ENCODE data around the gene DEPDC1B.
"Not testable (repeated sequence)": the region's sequence is repeated elsewhere in the genome, so short reads cannot be mapped to it uniquely, and the experiment has no call there.

Gene DEPDC1B

DNA sequence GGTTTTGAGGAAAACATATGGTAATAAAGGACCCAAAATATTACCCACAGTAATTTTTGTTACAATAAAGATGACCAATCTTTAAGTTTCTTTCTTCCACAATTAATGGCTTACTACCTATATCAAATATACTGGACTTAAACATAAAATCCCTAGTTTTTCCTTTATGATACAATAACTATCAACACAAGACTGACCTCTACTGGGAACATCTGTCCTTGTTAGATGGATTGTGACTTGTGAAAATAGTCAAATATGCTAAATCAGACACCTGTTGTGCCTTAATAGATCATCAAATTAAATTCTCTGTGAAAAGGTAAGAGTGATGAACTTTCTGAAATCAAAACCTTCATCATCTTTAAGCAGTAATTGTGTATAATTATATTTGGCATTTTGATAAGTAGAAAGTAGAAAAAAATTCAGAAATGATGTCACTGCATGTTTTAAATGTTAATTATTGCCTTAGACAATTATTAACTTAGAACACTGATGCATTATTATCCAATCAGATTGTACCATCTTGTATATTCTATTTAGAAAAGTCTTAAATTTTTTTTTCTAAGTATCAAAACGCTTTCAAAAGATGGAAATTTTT lies 113.6 kb downstream of the DEPDC1B start:
- no peak for DNase-seq (ENCODE audit: low read depth in 1 of 2, low spot score in 1 of 2)

DNA sequence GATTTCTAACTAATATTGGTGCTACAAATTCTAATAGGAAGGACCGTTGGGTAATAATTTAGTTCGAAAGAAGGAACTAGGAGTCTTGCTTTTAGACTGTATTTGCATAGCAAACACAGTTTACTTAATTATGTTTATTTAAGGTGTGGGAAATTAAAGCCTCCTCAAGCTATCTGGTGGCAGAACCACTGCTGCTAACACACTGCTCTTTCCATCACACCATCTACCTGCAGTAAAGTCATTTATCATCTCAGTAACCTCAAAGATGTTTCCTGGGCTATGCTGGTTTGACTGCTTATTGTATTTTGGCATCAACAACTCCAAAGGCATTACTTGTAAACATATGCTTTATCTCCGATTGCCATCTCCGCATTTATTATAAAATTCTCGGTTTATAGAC lies 114.3 kb downstream of the DEPDC1B start:
- DNase-seq (ENCODE audit: low read depth in 1 of 2, low spot score in 1 of 2) = no peak

DNA sequence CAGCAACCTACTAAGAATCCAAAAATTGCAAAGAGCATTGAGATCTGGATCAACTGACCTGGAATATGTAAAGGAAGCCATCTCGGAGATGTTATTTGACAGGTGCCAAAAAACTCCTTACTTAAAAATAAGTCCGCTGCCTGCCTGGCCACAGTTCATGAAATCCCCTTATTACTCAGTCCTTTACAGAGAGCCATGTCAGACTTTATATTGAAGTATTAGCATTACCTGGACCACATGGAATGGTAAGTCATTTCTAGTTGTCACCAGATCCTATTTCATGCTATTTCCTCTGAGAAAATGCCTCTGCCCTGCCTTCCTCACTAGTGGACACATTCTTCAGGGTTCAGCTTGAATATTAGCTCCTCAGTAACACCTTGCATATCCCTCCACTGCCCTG lies 115.7 kb downstream of the DEPDC1B start:
- DNase-seq (ENCODE audit: low read depth in 1 of 2, low spot score in 1 of 2) = no peak

DNA sequence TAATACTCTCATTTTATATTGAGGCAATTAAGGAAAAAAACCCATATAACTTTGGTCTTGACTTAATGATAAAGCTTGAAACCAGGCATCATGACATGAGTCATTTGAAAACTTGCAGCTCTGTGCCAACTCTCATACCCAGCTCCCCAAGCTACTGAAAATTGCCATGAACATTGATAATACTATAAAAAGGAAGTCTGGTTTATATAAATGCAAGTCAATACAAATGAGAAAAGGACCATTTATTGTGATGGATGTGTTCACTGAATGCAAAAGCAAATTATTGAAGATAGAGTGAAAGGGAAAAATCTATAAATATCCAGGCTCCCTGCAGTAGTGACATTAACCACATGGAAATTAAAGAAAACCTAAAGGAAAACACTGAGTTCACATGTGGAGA lies 116.3 kb downstream of the DEPDC1B start:
- DNase-seq (ENCODE audit: low read depth in 1 of 2, low spot score in 1 of 2) = no peak

DNA sequence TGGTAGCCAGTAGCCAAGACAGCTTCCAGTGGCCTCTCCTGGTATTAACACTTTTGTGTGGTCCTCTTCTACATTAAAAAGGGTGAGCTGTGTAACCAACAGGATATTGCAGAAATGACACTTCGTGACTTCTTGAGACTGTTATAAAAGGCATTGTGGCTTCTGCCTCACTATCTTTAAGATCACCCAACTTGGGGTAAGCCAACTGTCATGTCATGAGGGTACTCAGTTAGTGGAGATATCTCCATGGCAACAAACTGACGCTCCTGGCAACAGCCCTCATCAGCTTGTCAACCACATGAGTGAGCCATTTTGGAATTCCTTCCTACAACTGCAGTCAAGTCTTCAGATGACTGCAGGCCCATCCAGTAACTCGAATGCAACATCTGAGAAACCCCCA lies 121.7 kb downstream of the DEPDC1B start:
- DNase-seq (ENCODE audit: low read depth in 1 of 2, low spot score in 1 of 2) = no peak

DNA sequence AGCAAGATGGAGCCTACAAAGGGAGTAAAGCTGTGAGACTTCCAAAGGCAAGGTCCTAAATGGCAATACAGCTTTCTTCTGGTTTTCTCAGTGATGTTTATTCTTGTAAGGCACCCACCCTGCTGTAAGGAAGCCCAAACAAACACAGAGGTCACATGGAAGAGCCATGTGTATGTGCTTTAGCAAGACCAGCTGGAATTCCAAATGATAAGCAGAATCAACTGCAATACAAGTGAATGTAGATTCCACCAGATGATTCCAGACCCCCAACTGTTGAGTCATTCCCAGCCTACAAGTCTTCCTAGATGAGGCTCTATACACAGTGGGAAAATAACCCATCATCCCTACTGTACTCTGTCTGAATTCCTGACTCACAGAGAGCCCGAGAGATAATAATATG lies 122.8 kb downstream of the DEPDC1B start:
- DNase-seq (ENCODE audit: low read depth in 1 of 2, low spot score in 1 of 2) = no peak

DNA sequence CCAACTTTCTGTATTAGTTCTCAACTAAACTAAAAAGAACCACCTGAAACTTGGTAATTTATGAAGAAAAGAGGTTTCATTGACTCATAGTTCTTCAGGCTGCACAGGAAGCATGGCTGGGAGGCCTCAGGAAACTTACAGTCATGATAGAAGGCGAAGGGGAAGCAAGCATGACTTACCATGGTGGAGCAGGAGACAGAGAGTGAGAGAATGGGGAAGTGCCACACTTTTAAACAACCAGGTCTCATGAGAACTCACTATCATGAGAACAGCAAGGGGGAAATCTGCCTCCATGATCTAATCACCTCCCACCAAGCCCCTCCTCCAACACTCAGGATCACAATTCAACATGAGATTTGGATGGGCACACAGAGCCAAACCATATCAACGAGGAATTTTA lies 123.5 kb downstream of the DEPDC1B start:
- no peak for DNase-seq (ENCODE audit: low read depth in 1 of 2, low spot score in 1 of 2)

DNA sequence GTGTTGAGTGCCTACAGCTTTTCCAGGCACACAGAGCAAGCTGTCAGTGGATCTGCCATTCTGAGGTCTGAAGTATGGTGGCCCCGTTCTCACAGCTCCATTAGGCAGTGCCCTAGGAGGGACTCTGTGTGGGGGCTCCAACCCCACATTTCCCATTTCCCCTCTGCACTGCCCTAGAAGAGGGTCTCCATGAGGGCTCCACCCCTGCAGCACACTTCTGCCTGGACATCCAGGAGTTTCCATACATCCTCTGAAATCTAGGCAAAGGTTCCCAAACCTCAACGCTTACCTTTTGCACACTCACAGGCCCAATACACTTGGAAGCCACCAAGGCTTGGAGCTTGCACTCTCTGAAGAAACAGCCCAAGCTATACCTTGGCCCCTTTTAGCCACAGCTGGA lies 131.3 kb downstream of the DEPDC1B start:
- DNase-seq (ENCODE audit: low read depth in 1 of 2, low spot score in 1 of 2) = no peak

DNA sequence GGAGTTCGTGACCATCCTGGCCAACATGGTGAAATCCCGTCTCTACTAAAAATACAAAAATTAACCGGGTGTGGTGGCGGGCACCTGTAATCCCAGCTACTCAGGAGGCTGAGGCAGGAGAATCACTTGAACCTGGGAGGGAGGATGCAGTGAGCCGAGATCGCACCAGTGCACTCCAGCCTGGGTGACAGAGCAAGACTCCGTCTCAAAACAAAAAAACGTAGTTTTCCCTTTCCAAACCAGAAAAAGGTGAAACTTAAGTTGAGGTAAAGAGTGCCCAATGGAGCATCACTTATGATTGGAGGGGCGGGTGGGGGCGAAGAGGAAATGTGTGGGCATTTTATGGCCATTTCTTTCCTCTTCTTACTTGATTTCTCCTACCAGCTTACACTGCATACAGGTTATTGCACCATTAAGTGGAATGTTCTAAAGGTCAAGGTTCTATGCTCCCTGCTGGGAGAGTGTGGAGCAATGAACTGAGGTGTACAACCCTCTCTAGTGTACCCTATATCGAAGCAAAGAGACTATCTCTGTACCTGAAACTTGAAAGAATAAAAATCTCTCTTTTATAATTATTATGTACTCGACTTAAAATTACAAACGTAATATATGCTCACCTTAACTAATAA lies 136.2 kb downstream of the DEPDC1B start:
- DNase-seq (ENCODE audit: low read depth in 1 of 2, low spot score in 1 of 2) = no peak

DNA sequence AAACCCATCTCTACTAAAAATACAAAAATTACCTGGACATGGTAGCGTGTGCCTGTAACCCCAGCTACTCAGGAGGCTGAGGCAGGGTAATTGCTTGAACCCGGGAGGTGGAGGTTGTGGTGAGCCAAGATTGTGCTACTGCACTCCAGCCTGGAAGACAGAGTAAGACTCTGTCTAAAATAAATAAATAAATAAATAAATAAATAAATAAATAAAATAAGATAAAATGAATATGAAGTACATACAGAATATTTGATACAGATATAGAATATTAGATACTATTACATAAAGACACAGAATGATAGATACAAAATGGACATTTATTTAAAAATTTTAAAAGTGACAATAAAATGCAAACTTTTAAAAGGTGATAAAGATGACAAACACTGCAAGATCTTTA lies 146.7 kb downstream of the DEPDC1B start:
- not testable (repeated sequence) for DNase-seq (ENCODE audit: low read depth in 1 of 2, low spot score in 1 of 2)

DNA sequence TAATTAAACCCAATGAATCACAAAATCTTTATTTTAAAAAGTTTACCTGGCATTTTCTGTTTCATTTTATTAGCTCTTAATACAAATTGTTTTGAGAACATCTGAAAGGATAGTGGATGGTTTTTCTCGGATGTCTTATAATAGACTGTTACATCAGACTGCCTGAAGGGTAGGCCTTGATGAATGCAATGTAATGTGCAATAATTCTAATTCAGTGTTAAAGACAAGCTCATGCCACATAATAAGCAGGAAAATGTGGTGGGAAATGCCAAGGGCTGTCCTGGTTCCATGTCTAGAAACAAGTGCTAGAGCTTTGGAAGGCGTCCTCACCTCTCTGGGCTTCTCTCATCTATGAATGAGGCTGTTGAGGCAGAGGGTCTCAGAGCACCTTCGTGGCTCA lies 148.1 kb downstream of the DEPDC1B start:
- DNase-seq (ENCODE audit: low read depth in 1 of 2, low spot score in 1 of 2) = no peak

DNA sequence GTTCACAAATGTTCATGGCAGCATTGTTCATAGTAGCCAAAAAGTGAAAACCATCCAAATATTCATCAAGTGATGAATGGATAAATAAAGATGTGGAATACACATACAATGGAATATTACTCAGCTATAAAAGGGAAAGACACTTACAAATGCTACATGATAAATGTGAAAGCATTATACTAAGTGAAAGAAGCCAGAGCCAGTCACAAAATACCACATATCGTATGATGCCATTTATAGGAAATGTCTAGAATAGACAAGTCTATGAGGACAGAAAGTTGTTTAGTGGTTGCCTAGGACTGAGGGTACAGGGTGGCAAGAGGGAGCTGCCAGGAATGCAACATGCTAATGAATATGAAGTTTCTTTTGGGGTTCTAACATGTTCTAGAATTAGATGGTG lies 148.7 kb downstream of the DEPDC1B start:
- DNase-seq (ENCODE audit: low read depth in 1 of 2, low spot score in 1 of 2) = no peak

DNA sequence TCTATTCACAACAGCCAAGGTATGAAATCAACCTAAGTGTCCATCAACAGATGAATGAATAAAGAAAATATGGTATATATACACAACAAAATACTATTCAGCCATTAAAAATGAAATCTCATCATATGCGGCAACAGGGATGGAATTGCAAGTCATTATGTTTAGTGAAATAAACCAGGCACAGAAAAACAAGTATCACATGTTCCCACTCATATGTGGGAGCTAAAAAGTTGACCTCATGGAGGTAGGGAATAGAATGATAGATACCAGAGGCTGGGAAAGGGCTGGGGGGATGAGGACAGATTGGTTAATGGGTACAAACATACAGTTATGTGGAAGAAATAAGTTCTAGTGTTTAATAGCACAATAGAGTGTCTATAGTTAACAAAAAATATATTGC lies 149.7 kb downstream of the DEPDC1B start:
- DNase-seq (ENCODE audit: low read depth in 1 of 2, low spot score in 1 of 2) = no peak

DNA sequence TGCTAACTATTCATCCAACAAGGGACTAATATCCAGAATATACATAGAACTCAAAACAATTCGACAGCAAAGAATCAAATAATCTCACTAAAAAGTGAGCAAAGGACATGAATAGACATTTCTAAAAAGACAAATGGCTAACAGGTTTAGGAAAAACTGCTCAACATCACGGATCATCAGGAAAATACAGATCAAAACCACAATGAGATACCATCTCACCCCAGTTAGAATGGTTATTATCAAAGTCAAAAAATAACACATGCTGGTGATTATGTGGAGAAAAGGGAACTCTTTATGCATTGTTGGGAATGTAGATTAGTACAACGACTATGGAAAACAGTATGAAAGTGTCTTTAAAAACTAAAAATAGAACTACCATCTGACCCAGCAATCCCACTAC lies 150.1 kb downstream of the DEPDC1B start:
- no peak for DNase-seq (ENCODE audit: low read depth in 1 of 2, low spot score in 1 of 2)

All from activated T-helper 1 cell treated with anti-CD3 and anti-CD28 coated beads, Interleukin-2, amount 50 U/mL, for 16 hours (primary cell).